Psoas muscle (tissue), 8 donors: ENCODE measurements around the gene C6orf62. TPM values are rescaled to one million over a fixed set of nuclear protein-coding genes. Genes with fewer than 3 reads are reported as not detected.
"Not testable (repeated sequence)": the region's sequence is repeated elsewhere in the genome, so short reads cannot be mapped to it uniquely, and the experiment has no call there.

Experiments used
- ATAC-seq, 4 donors: fragments of 200-7000 bp; cut with Tn5 transposase; one replicate each; pipeline ENCODE4 v1.9.1; 2020; ENCODE audit warnings: moderate library complexity in 3 of 4, mild to moderate bottlenecking in 2 of 4
- DNase-seq, 2 donors: peaks; one replicate each; pipeline ENCODE4 v3.0.0-alpha.2; 2020
- H3K27ac ChIP-seq: fragments of 200-600 bp; one replicate; pipeline ENCODE4 v1.8.0; 2022
- H3K27me3 ChIP-seq, 3 donors: fragments of 200-600 bp in 1 of 3; one replicate each; pipeline versions ENCODE4 v1.6.1 to v1.8.0; 2013 to 2022; ENCODE audit warnings: low read length in 2 of 3, mild to moderate bottlenecking in 2 of 3, moderate library complexity in 1 of 3; ENCODE audit not compliant: insufficient read depth in 3 of 3
- H3K36me3 ChIP-seq, 2 donors: fragments of 200-600 bp in 1 of 2; one replicate each; pipeline versions ENCODE4 v1.6.1 to v1.8.0; 2013 to 2022; ENCODE audit warnings: low read depth in 1 of 2, mild to moderate bottlenecking in 1 of 2, moderate library complexity in 1 of 2; ENCODE audit not compliant: insufficient read depth in 1 of 2
- H3K4me1 ChIP-seq: fragments of 200-600 bp; one replicate; pipeline ENCODE4 v1.8.0; 2022
- H3K4me3 ChIP-seq: fragments of 200-600 bp; one replicate; pipeline ENCODE4 v1.8.0; 2022; ENCODE audit warnings: mild to moderate bottlenecking
- H3K9me3 ChIP-seq: fragments of 200-600 bp; one replicate; pipeline ENCODE4 v1.8.0; 2022
- CTCF ChIP-seq: fragments of 200-600 bp; IDR thresholded peaks from one replicate; pipeline ENCODE4 v1.8.0; 2022; ENCODE audit warnings: antibody characterized with exemption
- WGBS, 3 donors: extraction: QIAGEN DNeasy Blood & Tissue Kit; methylation state at CpG; one replicate each; pipeline versions ENCODE4 v1.1.6 to v1.1.7; 2013; 5-methylcytosine and 5-hydroxymethylcytosine counted together
- intact Hi-C, 2 donors: fragments of 100-400 bp; cut with DNase I; formaldehyde crosslinking; loops; one replicate each; pipeline versions ENCODE4 v1.11.0 to v1.14.2; 2022
- polyA plus RNA-seq, 3 donors: library from polyadenylated mRNA; stranded (reverse); fragments of 200-250 nt; gene quantifications; one replicate each; pipeline ENCODE4 v1.2.3, GENCODE V29; 2013
- total RNA-seq, 4 donors: library from RNA; stranded (reverse); fragmentation: NEBNext Ultra II Directional in 2 of 4; extraction: Animal tissue kit (Norgen Biotek cat#: 25700) in 2 of 4; gene quantifications; one replicate each; pipeline versions ENCODE4 v1.2.1 to v1.2.4, GENCODE V29; 2021 to 2023
- donor health status: healthy with polysubstance abuse.
- donor health status: DM: no; HTN: no; CAD: no; lungs with moderate emphysema.
- donor health status: Bipolar disorder and iron deficiency.
- donor health status: healthy.
- donor health status: DM: yes; HTN: yes; CAD: no.
- donor health status: DM: no; HTN: no; CAD: no.
- donor health status: DM: no; HTN: no; CAD: no.
- donor health status: DM: yes; HTN: yes; CAD: no.

The C6orf62 gene
- total and polyA plus RNA-seq, 7 donors = 23.9 to 57.2 (median 45.7) TPM

- no peak for DNase-seq
- H3K27ac ChIP-seq = no peak overlapping the region
- H3K27me3 ChIP-seq = no peaks in the 10 kb centered on the region
- no peak for ATAC-seq
- no peaks in the 10 kb centered on the region for H3K36me3 ChIP-seq
- 85 to 95% (median 94%) methylated on average over 1 of the region's 1 CpG for WGBS, 3 donors
- H3K9me3 ChIP-seq = no peaks in the 10 kb centered on the region
- no peaks in the 10 kb centered on the region for H3K4me1 ChIP-seq
- TF ChIP-seq CTCF = no peak
- intact Hi-C loops = no loop called here
- no peak overlapping the region for H3K4me3 ChIP-seq
Observed at GRCh38 chr6:24734166-24734565, 15.2 kb upstream of the C6orf62 start.

GRCh38 chr6:24731456-24732134, 12.6 kb upstream of the C6orf62 start:
- H3K4me1 ChIP-seq, H3K4me3 ChIP-seq, DNase-seq, H3K27me3 ChIP-seq, H3K27ac ChIP-seq, ATAC-seq, intact Hi-C loops, H3K9me3 ChIP-seq, H3K36me3 ChIP-seq: not testable (repeated sequence)
- WGBS, 3 donors = 79 to 86% (median 83%) methylated on average over 6 of the region's 6 CpGs

GRCh38 chr6:24730653-24731052, 11.7 kb upstream of the C6orf62 start:
- H3K4me3 ChIP-seq, H3K27me3 ChIP-seq, H3K9me3 ChIP-seq, H3K4me1 ChIP-seq, H3K27ac ChIP-seq, DNase-seq, intact Hi-C loops, ATAC-seq, H3K36me3 ChIP-seq: not testable (repeated sequence)
- 76 to 92% (median 89%) methylated on average over 3 of the region's 3 CpGs for WGBS, 3 donors

GRCh38 chr6:24723270-24723669, 4.3 kb upstream of the C6orf62 start:
- ATAC-seq = no peak
- 91 to 93% (median 91%) methylated on average over 3 of the region's 3 CpGs for WGBS, 3 donors
- Histone ChIP-seq H3K4me1 (no peaks in the 10 kb centered on the region), H3K27me3 (no peaks in the 10 kb centered on the region), H3K4me3 (no peak overlapping the region), H3K36me3 (no peaks in the 10 kb centered on the region), H3K9me3 (no peaks in the 10 kb centered on the region), H3K27ac (no peak overlapping the region)
- no peak for TF ChIP-seq CTCF
- DNase-seq = no peak
- intact Hi-C loops = loop anchor here (5.0 kb wide), 3 partner anchors 49 to 56 kb away; partner anchors contain the start of genes ACOT13 (in 1 of the 2), GMNN (in 1 of the 2) and TDP2 (in 1 of the 2)

GRCh38 chr6:24721461-24722215, 2.7 kb upstream of the C6orf62 start:
- no peaks in the 10 kb centered on the region for H3K9me3 ChIP-seq
- WGBS, 3 donors = 5 to 6% (median 6%) methylated on average over 26 of the region's 26 CpGs
- peaks cover 0 to 8% of the 10 kb centered on the region in 2 donors for H3K36me3 ChIP-seq
- intact Hi-C loops = loop anchor here (1.0 to 5.0 kb wide), 4 partner anchors 51 to 56 kb away; partner anchors contain the start of genes ACOT13 (in 2 of the 2), GMNN (in 1 of the 2) and TDP2 (in 1 of the 2)
- H3K4me3 ChIP-seq = peak overlapping the region; percentile 88
- TF ChIP-seq CTCF = no peak
- DNase-seq (peak in 1 of 2 donors; percentile 88), ATAC-seq (peak; percentile 67 to 73 (median 70))
- no peaks in the 10 kb centered on the region for H3K27me3 ChIP-seq
- H3K27ac ChIP-seq = peak overlapping the region; percentile 100
- peaks cover 12% of the 10 kb centered on the region for H3K4me1 ChIP-seq
